GM18517 (cell line): Measurements from ENCODE around the gene ZNF473.

Experiments
- ATAC-seq: cut with Tn5 transposase; IDR thresholded peaks from one replicate; pipeline ENCODE4 v1.9.1; 2021; ENCODE audit warnings: mild to moderate bottlenecking, moderate library complexity; ENCODE audit not compliant: unreplicated experiment

The ZNF473 gene

GRCh38 chr19:50003254-50003788 is 22.5 kb upstream of the ZNF473 start:
- no peak for ATAC-seq

GRCh38 chr19:50003810-50004419 is 21.9 kb upstream of the ZNF473 start:
- ATAC-seq, result no peak

GRCh38 chr19:50005428-50005827 is 20.4 kb upstream of the ZNF473 start:
- no peak for ATAC-seq

GRCh38 chr19:50007170-50007569 is 18.6 kb upstream of the ZNF473 start:
- ATAC-seq, result no peak

GRCh38 chr19:50007947-50008346 is 17.9 kb upstream of the ZNF473 start:
- no peak for ATAC-seq

GRCh38 chr19:50008532-50008931 is 17.3 kb upstream of the ZNF473 start:
- no peak for ATAC-seq

- ATAC-seq, result no peak
These were observed 9.5 kb upstream of the ZNF473 start for GRCh38 chr19:50016225-50016807.

GRCh38 chr19:50020481-50020880 is 5.3 kb upstream of the ZNF473 start:
- no peak for ATAC-seq

- no peak for ATAC-seq
These were observed 3.0 kb upstream of the ZNF473 start for GRCh38 chr19:50022823-50023222.

- ATAC-seq, result peak; percentile 1
These were observed 1.1 kb upstream of the ZNF473 start for GRCh38 chr19:50024719-50025021.

GRCh38 chr19:50025022-50025793 is 597 bp upstream of the ZNF473 start, which contains the start of gene VRK3:
TSS of gene VRK3 (minus strand) at chr19:50025372. CDS start at chr19:50016162, 9,210 bp downstream.
- ATAC-seq, result peak; percentile 87

GRCh38 chr19:50026550-50026906 is 723 bp downstream of the ZNF473 start:
- no peak for ATAC-seq

GRCh38 chr19:50030225-50030624 is 4.4 kb downstream of the ZNF473 start:
- no peak for ATAC-seq

GRCh38 chr19:50030937-50031336 is 5.1 kb downstream of the ZNF473 start:
- no peak for ATAC-seq

- no peak for ATAC-seq
These were observed 11.1 kb downstream of the ZNF473 start for GRCh38 chr19:50036908-50037307.

- ATAC-seq, result no peak
These were observed 14.2 kb downstream of the ZNF473 start for GRCh38 chr19:50039968-50040367.

GRCh38 chr19:50040967-50041366 is 15.2 kb downstream of the ZNF473 start:
- no peak for ATAC-seq

- no peak for ATAC-seq
These were observed 16.7 kb downstream of the ZNF473 start for GRCh38 chr19:50042363-50043024.

- ATAC-seq, result no peak
These were observed 18.2 kb downstream of the ZNF473 start for GRCh38 chr19:50043967-50044366.

- ATAC-seq, result no peak
These were observed 19.1 kb downstream of the ZNF473 start for GRCh38 chr19:50044922-50045321.

GRCh38 chr19:50046649-50047503 is 21.1 kb downstream of the ZNF473 start:
- no peak for ATAC-seq
